HG03469 (cell line): ENCODE results near the gene MYH6.

Experiments
- ATAC-seq: cut with Tn5 transposase; IDR thresholded peaks from one replicate; pipeline ENCODE4 v1.9.1; 2021; ENCODE audit warnings: mild to moderate bottlenecking, moderate library complexity, moderate number of reproducible peaks; ENCODE audit not compliant: unreplicated experiment

The MYH6 gene

GRCh38 chr14:23339506-23340268 lies 68.4 kb downstream of the MYH6 start:
- no peak for ATAC-seq

GRCh38 chr14:23335623-23336022 lies 72.5 kb downstream of the MYH6 start:
- ATAC-seq: no peak
